ENCODE measurements around the gene PROZ.

PROZ gene

DNA sequence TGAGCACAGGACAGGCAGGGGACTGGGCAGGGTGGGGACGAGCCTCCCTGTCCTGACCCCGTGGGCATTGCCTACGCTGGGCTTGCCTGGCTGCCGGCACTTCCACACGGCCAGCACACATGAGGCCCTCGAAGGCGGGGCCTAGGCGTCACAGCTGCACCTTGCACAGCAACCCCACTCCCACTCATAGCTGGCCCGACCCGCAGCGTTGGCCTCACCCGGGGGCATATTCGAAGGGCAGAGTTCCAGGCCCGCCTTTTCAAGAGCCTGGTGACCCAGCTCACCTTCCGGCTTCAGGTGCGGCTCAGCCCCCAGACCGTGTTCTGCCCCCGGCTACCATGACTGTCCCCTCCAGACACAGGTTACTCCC, 16.9 kb upstream of the PROZ start:
- no peak for DNase-seq (ENCODE audit: low read depth)

DNA sequence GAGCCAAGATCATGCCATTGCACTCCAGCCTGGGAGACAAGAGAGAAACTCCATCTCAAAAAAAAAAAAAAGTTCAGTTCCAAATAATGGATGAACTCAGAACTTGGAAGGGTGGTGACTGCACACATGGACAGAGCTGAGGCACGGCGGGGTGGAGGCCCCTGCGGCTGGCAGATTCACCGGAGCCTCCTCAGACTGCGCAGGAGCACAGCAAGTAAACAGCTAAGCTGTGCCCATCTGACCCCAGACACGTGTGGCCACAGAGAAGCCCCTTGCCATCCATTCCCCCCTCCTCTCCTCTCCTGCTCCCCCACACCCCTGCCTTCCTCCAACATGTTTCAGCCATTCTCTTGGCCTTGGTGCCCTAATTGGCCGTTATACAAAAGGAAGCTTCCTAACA, 15.6 kb upstream of the PROZ start:
- DNase-seq (ENCODE audit: low read depth), result no peak

DNA sequence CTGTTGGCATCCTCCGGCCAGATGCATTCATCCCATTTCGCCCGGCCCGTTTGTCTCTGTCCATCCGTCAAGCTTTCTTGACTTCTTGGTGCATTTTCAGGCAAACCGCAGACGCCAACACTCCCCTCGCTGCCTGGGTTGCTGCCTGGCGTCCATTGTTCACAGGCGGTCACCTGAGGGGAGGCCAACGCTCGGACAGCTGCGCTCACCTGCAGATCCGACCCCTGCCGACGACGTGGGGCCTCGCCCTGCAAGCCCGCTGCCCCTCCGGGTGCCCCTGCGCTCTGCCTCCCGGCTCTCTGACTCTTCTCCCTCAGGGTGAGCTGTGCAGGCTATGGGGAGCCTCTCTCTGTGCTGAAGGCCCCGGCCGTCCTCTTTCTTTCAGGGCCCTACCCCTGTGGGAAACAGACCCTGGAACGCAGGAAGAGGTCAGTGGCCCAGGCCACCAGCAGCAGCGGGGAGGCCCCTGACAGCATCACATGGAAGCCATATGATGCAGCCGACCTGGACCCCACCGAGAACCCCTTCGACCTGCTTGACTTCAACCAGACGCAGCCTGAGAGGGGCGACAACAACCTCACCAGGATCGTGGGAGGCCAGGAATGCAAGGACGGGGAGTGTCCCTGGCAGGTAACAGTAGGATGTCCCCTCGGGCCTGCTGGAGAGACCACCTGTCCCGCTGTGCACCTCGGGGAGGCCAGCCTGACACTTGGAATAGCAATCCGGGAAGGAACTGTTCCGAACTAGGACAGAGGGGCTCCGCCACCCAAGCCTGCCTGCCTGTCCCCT, 14.8 kb upstream of the PROZ start:
- DNase-seq (ENCODE audit: low read depth), result no peak

DNA sequence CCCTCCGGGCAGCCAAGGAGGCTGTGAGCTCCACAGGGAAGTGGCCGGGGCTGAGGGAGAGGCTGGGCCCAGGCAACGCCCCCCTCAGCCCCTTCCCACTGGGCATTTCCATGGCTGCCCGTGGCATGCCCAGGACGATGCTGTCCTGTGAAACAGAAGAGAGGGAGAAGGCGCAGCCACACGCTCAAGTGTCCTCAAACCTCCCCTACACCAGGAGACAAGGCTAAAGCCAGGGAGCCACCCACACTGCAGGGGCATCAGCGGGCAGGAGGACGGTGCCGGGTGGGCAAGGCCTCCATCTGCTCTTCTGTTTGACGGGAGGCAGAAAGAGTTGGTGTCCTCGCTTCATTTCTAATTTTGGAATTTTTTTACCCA, 14.2 kb upstream of the PROZ start:
- DNase-seq (ENCODE audit: low read depth), result no peak

DNA sequence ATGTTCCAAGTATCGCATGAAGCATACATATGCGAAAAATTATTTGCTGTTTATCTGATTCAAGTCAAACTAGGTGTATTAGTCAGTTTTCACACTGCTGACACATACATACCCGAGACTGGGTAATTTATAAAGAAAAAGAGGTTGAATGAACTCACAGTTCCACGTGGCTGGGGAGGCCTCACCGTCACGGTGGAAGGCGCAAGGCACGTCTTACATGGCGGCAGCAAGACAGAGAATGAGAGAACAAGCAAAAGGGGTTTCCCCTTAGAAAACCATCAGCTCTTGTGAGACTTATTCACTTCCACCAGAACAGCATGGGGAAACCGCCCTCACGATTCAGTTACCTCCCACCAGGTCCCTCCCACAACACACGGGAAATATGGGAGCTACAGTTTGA, 13.0 kb upstream of the PROZ start:
- no peak for DNase-seq (ENCODE audit: low read depth)

DNA sequence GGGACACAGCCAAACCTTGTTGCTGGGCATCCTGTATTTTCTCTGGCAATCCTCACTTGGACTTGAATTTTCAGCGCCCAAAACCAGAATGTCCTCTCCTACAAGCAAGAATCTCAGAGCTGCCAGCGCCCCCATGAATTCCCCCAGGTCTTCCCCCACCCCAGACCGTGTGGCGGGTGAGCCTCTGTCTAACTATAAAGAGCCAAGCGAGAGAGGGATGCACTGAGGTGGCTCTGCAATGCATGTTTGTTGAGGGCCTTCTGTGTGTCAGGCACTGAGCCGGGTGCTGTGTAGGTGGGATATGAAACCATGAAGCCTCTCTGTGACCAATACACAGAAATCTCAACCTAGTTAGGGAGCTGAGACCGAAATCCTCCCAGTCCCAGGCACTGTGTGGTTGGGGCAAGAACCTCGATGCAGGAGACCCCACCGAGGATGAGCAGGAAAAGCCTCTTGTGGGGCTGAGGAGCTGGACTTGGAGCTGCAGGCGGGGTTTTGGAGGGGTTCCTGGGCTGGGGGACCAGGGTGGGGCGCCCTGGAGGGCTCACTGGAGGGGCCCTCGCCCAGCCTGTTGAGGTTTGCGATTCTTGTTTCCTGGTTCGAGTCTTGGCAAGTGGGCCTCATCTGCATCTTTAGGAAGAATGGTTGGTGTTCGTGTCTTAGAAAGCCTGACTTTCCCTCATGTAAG, 12.4 kb upstream of the PROZ start:
- no peak for DNase-seq (ENCODE audit: low read depth)

DNA sequence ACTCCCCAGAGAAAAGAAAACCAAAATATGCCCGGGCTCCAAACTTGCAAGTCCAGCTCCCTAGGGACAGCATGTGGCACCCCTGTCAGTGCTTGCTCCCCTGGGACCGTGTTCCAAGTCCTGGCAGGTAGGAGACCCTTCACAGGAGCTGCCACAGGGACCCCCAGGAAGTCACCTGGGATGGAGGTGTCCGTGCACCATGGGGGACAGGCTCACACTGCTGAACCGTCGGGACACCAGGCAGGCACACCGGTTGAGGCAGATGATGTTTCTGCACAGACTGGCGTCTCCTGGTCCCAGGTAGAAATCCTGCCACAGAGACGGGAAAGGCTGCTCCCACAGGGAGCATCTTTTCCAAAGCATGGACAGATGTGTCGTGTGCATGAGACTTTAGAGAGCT, 11.7 kb upstream of the PROZ start:
- DNase-seq (ENCODE audit: low read depth), result no peak

DNA sequence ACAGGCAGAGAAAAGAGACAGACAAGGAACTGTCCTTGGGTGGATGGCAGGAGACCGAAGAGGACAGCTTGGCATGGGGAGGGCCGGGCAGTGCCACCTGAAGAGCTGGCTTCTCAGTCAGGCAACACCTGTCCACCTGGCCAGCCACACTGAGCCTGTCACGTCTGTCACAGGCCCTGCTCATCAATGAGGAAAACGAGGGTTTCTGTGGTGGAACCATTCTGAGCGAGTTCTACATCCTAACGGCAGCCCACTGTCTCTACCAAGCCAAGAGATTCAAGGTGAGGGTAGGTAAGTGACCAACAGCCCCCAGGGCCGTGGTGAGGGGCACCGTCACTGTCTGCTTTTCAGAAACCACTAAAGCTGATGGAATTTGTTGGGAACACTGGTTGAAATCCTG, 11.2 kb upstream of the PROZ start:
- no peak for DNase-seq (ENCODE audit: low read depth)

DNA sequence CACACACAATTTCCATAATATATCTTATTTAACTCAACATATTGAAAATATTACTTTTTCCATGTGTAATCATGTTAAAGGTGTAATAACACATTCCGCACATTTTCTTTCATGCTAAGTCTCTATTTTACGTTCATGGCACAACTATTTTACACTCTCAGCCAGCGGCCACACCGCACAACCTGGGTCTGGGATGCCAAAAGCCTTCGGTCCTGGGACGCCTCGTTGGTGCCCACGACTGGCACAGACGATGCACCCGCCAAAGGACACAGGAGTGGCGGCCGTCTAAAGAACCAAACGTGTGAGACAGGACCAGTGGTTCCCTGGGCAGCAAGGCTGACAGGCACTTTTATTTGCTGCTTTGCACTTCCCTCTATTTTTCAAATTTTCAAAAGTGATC, 10.0 kb upstream of the PROZ start:
- DNase-seq (ENCODE audit: low read depth), result no peak

DNA sequence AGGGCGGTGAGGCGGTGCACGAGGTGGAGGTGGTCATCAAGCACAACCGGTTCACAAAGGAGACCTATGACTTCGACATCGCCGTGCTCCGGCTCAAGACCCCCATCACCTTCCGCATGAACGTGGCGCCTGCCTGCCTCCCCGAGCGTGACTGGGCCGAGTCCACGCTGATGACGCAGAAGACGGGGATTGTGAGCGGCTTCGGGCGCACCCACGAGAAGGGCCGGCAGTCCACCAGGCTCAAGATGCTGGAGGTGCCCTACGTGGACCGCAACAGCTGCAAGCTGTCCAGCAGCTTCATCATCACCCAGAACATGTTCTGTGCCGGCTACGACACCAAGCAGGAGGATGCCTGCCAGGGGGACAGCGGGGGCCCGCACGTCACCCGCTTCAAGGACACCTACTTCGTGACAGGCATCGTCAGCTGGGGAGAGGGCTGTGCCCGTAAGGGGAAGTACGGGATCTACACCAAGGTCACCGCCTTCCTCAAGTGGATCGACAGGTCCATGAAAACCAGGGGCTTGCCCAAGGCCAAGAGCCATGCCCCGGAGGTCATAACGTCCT, 9.4 kb upstream of the PROZ start:
- DNase-seq (ENCODE audit: low read depth), result no peak

DNA sequence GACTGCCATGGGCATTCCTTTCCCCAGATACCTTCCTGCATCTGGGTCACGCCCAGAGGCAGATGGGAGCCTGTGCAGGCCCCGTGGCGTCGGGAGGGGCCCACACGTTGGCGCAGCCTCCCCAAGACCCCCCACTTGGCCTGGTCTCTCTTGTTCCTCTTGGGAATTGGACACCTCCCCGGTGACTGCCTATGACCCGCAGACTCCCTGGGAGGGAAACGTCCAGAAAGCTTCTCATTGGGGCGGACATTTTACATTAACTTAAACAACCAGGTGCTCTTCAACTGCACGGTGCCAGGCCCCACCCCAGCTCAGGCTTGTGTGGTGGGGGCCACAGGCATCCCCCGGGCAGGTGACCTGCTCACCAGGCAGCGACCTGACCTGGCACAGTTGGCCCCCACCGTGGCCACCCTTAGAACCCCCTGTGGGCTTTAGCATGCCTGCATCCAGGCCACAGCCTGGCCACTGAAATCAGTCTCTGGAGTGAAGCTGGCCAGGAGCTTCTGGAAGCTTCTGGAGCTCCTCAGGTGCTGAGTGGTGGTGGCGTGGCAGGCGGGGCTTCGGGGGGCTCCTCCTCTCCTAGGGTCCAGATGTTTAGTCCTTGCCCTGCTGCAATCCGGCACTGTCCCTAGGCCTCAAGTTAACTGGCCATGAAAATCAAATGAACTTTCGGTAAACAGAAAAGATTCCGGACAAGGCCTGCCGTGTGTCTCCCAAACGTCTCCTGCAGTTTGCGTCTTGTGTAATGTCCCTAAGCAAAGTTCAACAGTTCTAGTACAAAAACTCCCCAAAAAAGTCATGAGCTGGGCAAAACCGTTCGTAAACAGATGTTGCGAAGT, 8.5 kb upstream of the PROZ start:
- no peak for DNase-seq (ENCODE audit: low read depth)

DNA sequence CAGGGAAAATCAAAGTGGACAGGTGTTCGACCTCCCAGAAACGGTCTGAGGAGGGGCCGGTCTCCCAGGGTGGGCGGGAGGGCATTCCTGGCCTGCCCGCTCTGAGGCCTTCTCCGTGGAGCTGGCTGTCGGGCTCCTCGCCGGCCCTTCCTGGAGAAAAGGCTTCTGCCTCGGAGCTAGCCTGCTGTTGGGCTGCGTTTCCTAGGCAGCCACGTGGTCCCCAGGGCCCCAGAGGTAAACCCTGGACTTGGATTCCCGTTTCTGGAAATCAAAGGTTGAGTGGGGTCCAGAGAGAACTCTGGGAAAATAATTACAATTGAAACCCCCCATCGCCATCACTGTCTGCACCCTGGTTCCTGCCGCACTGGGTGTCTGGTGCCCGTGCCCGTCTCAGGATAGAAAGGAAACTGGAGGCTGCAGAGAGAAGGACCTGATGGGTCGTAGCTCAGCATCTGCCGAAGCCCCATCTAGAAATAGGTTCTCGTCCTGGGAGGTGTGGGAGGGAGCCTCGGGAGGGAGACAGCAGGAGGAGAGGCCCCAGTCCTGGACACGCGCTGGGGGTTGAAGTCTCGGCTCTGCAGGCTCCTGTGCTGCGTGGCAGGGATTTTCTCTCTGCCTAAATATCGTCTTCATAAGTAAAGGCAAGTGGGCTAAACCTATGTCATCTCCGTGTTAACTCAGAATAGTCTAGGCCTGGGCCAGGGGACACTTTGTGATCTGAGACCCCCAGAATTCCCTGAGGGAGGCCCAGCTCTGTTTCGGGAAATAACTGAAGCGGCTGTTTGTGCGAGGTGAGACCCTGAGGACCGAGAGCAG, 7.7 kb upstream of the PROZ start:
- DNase-seq (ENCODE audit: low read depth), result no peak

DNA sequence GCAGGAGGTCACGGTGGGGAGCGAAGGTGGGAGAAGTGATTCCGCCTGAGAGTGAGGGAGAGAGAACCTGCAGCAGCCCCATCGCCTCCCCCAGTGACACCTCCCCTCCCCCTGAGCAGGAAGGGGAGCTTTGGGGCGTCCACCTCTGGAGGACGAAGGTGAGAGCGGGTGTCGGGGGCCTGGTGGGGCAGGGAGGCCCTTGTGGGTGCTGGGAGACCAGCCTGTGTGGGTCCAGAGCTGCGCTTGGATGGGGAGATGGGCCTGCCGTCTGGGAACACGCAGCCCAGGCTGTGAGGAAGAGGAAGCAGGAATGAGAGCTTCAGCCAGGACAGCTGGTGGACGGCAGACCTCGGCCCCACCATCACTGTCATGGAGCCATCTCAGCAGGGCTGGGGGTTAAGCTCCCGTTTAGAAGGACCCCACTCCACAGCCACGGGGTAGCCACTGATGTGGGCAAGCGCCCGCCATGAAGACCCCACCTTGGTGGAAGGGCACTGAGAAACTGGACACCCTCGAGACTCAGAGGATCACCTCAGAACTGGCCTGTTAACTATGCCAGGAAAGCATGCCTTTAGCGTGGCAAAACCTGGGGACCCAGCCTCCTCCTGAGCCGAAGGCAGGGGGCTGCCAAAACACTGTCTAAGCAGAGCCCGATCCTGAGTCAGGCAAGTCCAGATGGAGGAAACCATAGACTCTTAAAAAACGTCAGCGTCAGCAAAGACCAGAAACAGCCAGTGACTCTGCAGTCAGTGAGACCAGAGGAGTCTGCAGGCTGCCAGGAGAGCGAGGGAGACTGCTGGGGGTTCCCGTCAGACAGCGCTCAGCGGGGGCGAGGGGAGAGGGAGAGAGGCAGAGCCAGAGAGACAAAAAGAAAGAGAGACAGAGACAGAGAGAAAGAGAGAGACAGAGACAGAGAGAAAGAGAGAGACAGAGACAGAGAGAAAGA, 6.4 kb upstream of the PROZ start:
- peak; percentile 13 for DNase-seq (ENCODE audit: low read depth)

DNA sequence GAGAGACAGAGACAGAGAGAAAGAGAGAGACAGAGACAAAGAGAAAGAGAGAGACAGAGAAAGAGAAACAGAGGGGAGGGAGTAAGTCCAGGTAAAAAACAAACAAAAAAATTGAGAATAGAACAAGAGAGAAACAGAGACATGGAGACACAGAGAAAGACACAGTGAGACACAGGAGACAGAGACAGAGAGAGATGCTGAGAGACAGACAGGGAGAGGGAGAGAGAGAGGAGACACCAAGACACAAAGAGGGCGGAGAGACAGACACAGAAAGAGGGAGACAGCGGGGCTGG, 5.8 kb upstream of the PROZ start:
- no peak for DNase-seq (ENCODE audit: low read depth)

DNA sequence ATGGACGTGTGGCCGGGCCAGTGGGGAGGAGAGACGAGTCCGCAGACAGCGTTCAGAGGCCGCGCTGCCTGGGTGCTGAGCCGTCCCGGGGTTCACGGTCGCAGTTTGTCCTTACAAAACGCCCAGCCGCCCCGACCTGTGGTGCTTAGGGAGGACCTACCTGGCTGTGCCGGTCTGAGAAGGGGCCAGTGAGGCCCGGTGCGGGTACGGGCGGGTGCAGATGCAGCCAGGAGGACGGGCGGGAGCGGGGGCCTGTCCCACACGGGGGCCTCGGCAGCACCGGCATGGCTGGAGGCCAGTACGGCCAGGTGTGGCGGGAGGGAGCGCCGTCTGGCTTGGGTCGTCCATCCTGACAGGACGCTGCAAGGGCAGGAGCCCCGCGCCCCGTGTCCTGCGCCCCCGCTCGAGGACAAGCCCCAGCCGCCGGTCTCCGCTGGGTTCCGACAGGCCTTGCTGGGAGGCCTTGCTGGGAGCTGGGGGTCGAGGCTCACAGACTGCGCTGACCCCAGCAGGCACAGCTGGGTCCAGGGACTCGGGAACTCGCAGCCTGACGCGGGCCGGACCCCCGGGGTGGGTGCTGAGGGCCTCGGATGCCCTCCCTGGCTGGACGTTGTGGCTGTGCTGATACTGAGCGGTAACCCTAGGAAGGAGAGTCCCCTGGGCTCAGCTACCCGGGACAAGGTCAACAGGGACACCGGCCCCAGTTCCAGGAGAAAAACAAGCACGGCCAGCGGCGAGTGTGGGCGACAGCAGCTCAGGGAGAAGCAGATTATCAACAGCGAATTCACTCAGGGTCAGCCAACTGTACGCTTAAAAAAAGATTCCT, 5.3 kb upstream of the PROZ start:
- DNase-seq (ENCODE audit: low read depth), result no peak

DNA sequence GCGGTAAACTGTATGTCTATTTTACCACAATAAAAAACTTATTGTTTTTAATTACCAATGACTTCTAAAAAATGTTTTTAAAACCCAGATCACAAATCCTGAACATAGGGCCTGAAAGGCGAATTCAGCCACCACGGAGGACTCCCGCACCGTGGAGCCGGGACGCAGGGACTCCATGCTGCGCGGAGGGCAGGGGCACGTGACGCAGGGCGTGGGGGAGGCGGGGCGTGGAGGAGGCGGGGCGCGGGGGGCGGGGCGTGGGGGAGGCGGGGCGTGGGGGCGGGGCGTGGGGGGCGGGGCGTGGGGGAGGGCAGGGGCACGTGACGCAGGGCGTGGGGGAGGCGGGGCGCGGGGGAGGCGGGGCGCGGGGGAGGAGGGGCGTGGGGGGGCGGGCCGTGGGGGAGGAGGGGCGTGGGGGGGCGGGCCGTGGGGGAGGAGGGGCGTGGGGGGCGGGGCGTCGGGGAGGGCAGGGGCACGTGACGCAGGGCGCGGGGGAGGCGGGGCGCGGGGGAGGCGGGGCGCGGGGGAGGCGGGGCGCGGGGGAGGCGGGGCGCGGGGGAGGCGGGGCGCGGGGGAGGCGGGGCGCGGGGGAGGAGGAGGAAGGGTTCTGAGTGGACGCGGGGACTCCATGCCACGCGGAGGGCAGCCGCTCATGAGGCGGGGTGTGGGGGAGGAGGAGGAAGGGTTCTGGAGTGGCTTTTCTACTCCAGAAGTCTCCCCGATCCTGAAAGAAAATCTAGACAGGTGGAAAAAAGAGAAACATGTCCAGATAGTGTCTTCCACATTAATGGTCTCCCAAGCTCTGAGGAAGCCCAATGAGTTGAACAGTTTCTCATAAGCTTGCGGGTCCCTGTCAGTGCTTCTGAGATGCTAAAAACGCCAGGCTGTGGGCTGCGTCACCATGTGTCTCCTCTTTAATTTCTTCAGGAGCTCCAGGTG, 4.4 kb upstream of the PROZ start:
- DNase-seq (ENCODE audit: low read depth), result peak; percentile 33

DNA sequence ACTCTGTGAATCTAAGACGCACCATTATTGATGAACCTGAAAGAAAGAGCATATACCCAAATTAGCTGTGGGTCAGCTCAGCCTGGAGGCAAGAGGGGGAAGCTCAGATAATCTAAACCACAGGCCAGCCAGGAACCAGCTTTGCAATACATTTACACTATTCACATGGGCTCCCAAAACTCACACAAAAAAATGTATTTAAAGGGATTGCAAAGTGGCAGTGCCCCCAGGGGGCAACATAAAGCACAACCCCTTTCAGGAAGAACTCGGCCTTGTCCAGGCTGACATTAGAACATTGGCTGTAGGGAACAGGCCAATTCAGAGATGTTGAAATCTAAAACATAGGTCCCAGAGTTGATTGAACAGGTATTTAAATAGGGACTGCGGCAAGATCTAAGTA, 3.2 kb upstream of the PROZ start:
- no peak for DNase-seq (ENCODE audit: low read depth)

DNA sequence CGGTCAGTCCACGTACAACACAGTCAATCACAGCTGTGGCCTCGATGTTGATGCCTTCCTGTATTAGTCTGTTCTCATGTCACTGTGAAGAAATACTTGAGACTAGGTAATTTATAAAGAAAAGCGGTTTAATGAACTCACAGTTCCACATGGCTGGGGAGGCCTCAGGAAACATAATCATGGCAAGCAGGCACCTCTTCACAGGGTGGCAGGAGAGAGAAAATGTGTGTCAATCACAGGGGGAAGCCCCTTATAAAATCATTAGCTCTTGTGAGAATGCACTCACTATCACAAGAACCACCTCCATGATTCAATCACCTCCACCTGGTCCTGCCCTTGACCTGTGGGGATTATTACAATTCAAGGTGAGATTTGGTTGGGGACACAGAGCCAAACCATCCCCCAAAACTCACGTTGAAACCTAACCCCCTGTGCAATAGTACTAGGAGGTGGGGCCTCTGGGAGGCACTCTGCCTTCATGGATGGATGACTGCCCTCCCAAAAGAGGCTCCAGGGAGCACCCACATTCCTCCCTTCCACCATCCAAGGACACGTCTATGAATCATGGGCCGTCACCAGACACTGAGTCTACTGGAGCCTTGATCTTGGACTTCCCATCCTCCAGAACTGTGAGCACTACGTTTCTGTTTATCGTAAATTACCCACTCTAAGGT, 2.3 kb upstream of the PROZ start:
- no peak for DNase-seq (ENCODE audit: low read depth)
